ENCODE measurements around the gene CKAP2. TPM values are rescaled to one million over a fixed set of nuclear protein-coding genes. Genes with fewer than 3 reads are reported as not detected.
A peak's percentile ranks its signal among the peaks of the same experiment; 100 is the strongest.

CKAP2 gene
- total and polyA plus RNA-seq, 8 donors, result 8.6 to 109 (median 56.5) TPM

GRCh38 chr13:52451135-52451804 lies 4.0 kb upstream of the CKAP2 start:
- H3K4me1 ChIP-seq, result peaks cover 15 to 44% of the 10 kb centered on the region in 2 donors
- no peaks in the 10 kb centered on the region for H3K36me3 ChIP-seq
- intact Hi-C loops (cut with DNase I), result loop anchor here in 1 of 2 donors (5.0 kb wide), 1 partner anchor 109 kb away; no protein-coding TSS in a partner anchor
- H3K27ac ChIP-seq, result no peak overlapping the region
- no peaks in the 10 kb centered on the region for H3K27me3 ChIP-seq
- no peaks in the 10 kb centered on the region for H3K9me3 ChIP-seq
- ATAC-seq (no peak), DNase-seq (peak in 1 of 4 donors; percentile 47)
- no peak for TF ChIP-seq CTCF (IDR thresholded peaks at IDR 0.05)
- no peak overlapping the region for H3K4me3 ChIP-seq

DNA sequence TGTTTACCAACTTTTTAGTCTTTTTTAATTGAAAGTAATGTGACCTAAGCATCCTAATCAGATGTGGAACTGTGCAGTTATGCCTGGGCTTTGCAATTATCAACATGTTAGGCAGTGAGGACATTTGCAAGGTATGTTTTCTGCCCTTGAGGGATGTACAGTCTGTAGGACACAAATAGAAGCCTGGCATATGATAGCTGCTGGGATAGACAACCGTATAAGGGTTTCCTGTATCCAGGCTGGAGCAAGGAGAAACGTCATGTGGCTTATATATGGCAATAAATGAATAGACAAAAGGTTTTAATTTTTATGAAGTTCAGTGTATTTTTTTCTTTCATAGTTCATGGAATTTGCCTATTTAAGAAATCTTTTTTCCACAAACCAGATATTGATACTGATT lies 2.8 kb upstream of the CKAP2 start:
- ATAC-seq (no peak), DNase-seq (no peak)
- no peak for TF ChIP-seq CTCF (IDR thresholded peaks at IDR 0.05)
- H3K27ac ChIP-seq, result no peak overlapping the region
- H3K9me3 ChIP-seq, result no peaks in the 10 kb centered on the region
- no peak overlapping the region for H3K4me3 ChIP-seq
- H3K36me3 ChIP-seq, result no peaks in the 10 kb centered on the region
- H3K27me3 ChIP-seq, result no peaks in the 10 kb centered on the region
- intact Hi-C loops (cut with DNase I), result loop anchor here in 1 of 2 donors (5.0 kb wide), 1 partner anchor 110 kb away; no protein-coding TSS in a partner anchor
- peaks cover 16 to 47% of the 10 kb centered on the region in 2 donors for H3K4me1 ChIP-seq

- ATAC-seq, result peak; percentile 25
- Histone ChIP-seq H3K4me1 (peaks cover 4 to 28% of the 10 kb centered on the region in 2 donors), H3K27me3 (no peaks in the 10 kb centered on the region), H3K4me3 (peak overlapping the region; percentile 80 to 86), H3K36me3 (no peaks in the 10 kb centered on the region), H3K9me3 (no peaks in the 10 kb centered on the region), H3K27ac (peak overlapping the region; percentile 94 to 95)
- TF ChIP-seq CTCF (IDR thresholded peaks at IDR 0.05), result no peak
- DNase-seq, result peak in 2 of 4 donors; percentile 42 to 44
- intact Hi-C loops (cut with DNase I), result loop anchor here in 1 of 2 donors (5.0 kb wide), 1 partner anchor 112 kb away; no protein-coding TSS in a partner anchor
Measured at GRCh38 chr13:52454459-52454819, 839 bp upstream of the CKAP2 start.

- intact Hi-C loops (cut with DNase I), result no loop called here
- peak; percentile 77 to 91 (median 80) for DNase-seq
Measured at GRCh38 chr13:52455677-52456041, 381 bp downstream of the CKAP2 start.

More at GRCh38 chr13:52455677-52456041, 381 bp downstream of the CKAP2 start:
- peak; percentile 54 for ATAC-seq
- Histone ChIP-seq H3K27ac (peak overlapping the region; percentile 94 to 95), H3K4me3 (peak overlapping the region; percentile 80 to 86), H3K27me3 (no peaks in the 10 kb centered on the region), H3K4me1 (peaks cover 4 to 25% of the 10 kb centered on the region in 2 donors), H3K9me3 (no peaks in the 10 kb centered on the region), H3K36me3 (peaks cover 0 to 4% of the 10 kb centered on the region in 2 donors)
- TF ChIP-seq CTCF (IDR thresholded peaks at IDR 0.05), result no peak

Measured in left lung (tissue), 10 donors.